ENCODE measurements around the gene TRIM68.

DNA sequence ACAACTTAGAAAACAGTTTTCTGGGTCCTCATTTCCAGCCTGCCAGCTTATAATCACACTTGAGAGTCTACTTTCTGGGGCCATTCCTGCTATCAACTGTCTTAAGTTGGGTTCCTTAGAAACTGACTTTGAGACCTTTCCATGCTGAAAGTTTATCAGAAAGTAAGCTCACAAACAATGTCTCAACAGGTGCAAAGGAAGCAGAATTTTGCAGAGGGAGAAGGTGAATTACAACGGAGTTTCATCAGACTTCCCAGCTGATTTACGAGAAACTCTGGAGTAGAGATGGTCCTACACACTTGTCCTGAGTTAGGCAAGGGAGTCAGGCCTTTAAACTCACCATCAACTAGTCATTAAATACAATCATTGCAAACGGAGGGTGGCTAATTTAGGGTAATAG, 31.2 kb downstream of the TRIM68 start:
- TF ChIP-seq POLR2A (IDR thresholded peaks at IDR 0.05) (no peak), EP300 (IDR thresholded peaks at IDR 0.05) (no peak), POLR2AphosphoS5 (IDR thresholded peaks at IDR 0.05) (no peak)
- TF ChIP-seq, protein P1, sequence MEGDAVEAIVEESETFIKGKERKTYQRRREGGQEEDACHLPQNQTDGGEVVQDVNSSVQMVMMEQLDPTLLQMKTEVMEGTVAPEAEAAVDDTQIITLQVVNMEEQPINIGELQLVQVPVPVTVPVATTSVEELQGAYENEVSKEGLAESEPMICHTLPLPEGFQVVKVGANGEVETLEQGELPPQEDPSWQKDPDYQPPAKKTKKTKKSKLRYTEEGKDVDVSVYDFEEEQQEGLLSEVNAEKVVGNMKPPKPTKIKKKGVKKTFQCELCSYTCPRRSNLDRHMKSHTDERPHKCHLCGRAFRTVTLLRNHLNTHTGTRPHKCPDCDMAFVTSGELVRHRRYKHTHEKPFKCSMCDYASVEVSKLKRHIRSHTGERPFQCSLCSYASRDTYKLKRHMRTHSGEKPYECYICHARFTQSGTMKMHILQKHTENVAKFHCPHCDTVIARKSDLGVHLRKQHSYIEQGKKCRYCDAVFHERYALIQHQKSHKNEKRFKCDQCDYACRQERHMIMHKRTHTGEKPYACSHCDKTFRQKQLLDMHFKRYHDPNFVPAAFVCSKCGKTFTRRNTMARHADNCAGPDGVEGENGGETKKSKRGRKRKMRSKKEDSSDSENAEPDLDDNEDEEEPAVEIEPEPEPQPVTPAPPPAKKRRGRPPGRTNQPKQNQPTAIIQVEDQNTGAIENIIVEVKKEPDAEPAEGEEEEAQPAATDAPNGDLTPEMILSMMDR (IDR thresholded peaks at IDR 0.05): no peak
